ENCODE measurements around the gene ORC4.

Gene ORC4

DNA sequence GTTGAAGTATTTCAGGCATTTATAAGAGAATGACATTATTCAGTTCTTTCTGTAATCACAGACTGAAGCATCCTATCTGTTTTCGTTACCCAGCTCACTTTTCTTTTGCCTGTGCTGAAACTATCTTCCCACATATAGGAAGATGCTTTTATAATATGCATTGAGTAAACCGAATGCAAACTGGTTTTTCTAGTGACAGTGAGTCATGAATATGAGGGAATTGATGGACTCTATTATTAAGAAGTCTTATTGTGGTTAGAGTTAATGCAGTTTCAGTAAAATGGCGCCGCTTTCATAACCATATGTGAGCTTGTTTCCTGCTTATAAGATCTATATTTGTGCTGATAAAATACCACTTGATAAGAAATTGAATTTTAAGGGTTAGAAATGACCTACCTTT is 116.5 kb downstream of the ORC4 start:
- no peak for DNase-seq
- WGBS (ENCODE audit: insufficient coverage): 69% methylated on average over 3 of the region's 4 CpGs
- no peaks in the 10 kb centered on the region for H3K27me3 ChIP-seq (replicated peaks in 2 of 5; ENCODE audit: control insufficient read depth in 4 of 5, insufficient read depth in 5 of 5, low read length in 4 of 5)
- H3K36me3 ChIP-seq (ENCODE audit: control insufficient read depth in 4 of 4, insufficient read depth in 4 of 4, low read length in 3 of 4): no peaks in the 10 kb centered on the region
- no peak overlapping the region for H3K27ac ChIP-seq (ENCODE audit: insufficient read depth in 1 of 2, low read depth in 1 of 2, low read length in 2 of 2, poor library complexity in 1 of 2, severe bottlenecking in 2 of 2)
- no peaks in the 10 kb centered on the region for H3K4me1 ChIP-seq (ENCODE audit: control extremely low read depth in 1 of 4, control insufficient read depth in 4 of 4, insufficient read depth in 4 of 4, low read length in 3 of 4)
- POLR2A ChIA-PET: no interaction called here
- H3K4me3 ChIP-seq (ENCODE audit: control insufficient read depth in 1 of 7, extremely low read depth in 1 of 7, insufficient read depth in 4 of 7, low read depth in 2 of 7, low read length in 6 of 7): no peak overlapping the region
- H3K9me3 ChIP-seq (ENCODE audit: control extremely low read depth in 1 of 5, control insufficient read depth in 4 of 5, insufficient read depth in 2 of 5, low read depth in 1 of 5, low read length in 4 of 5): no peaks in the 10 kb centered on the region
- CTCF ChIA-PET: interaction anchor here (0.9 kb wide), 1 partner anchor 68 kb away, joined by 3 read pairs; no protein-coding TSS in a partner anchor

DNA sequence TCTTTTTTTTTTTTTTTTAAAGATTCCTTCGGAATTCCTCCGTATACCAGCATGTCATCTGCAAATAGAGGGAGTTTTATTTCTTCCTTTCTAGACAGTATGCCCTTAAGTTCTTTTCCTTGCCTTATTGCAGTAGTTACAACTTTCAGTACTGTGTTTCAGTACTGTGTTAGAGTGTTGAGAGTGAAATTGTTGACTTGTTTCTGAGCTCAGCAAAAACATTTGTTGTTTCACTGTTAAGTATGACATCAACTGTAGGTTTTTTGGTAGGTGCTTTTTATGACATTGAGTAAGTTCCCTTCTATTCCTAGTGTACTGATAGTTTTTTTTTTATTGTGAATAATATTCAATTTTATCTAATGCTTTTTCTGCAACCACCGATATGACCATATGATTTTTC is 131.9 kb downstream of the ORC4 start:
- Histone ChIP-seq H3K9me3 (ENCODE audit: control extremely low read depth in 1 of 5, control insufficient read depth in 4 of 5, insufficient read depth in 2 of 5, low read depth in 1 of 5, low read length in 4 of 5) (no peaks in the 10 kb centered on the region), H3K4me1 (ENCODE audit: control extremely low read depth in 1 of 4, control insufficient read depth in 4 of 4, insufficient read depth in 4 of 4, low read length in 3 of 4) (peaks cover 0 to 6% (median 0%) of the 10 kb centered on the region in 4 experiments), H3K36me3 (ENCODE audit: control insufficient read depth in 4 of 4, insufficient read depth in 4 of 4, low read length in 3 of 4) (no peaks in the 10 kb centered on the region), H3K4me3 (ENCODE audit: control insufficient read depth in 1 of 7, extremely low read depth in 1 of 7, insufficient read depth in 4 of 7, low read depth in 2 of 7, low read length in 6 of 7) (no peak overlapping the region), H3K27me3 (replicated peaks in 2 of 5; ENCODE audit: control insufficient read depth in 4 of 5, insufficient read depth in 5 of 5, low read length in 4 of 5) (no peaks in the 10 kb centered on the region), H3K27ac (ENCODE audit: insufficient read depth in 1 of 2, low read depth in 1 of 2, low read length in 2 of 2, poor library complexity in 1 of 2, severe bottlenecking in 2 of 2) (no peak overlapping the region)
- WGBS (ENCODE audit: insufficient coverage): 100% methylated on average over 1 of the region's 3 CpGs
- DNase-seq: no peak
- POLR2A ChIA-PET: no interaction called here
- CTCF ChIA-PET: no interaction called here

DNA sequence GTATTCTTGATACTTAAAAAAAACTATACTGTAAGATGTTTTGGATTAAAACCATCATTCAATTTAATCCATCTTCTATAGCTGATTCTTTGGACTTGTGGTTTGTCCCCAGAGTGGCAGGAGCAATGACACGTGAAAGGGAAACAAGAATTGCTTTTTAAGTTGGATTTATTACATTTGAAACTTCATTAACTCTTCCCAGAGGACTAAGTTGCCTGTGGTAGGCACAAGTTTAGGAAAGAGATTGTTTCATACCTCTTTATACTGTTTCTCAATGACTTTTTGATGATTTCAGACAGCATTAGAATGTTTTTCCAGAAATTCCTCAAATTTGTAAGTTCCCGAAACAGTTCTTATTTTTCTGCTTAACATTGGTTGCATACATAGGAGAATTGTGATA is 134.4 kb downstream of the ORC4 start:
- DNase-seq: no peak
- Histone ChIP-seq H3K4me3 (ENCODE audit: control insufficient read depth in 1 of 7, extremely low read depth in 1 of 7, insufficient read depth in 4 of 7, low read depth in 2 of 7, low read length in 6 of 7) (no peak overlapping the region), H3K9me3 (ENCODE audit: control extremely low read depth in 1 of 5, control insufficient read depth in 4 of 5, insufficient read depth in 2 of 5, low read depth in 1 of 5, low read length in 4 of 5) (no peaks in the 10 kb centered on the region), H3K27me3 (replicated peaks in 2 of 5; ENCODE audit: control insufficient read depth in 4 of 5, insufficient read depth in 5 of 5, low read length in 4 of 5) (no peaks in the 10 kb centered on the region), H3K36me3 (ENCODE audit: control insufficient read depth in 4 of 4, insufficient read depth in 4 of 4, low read length in 3 of 4) (no peaks in the 10 kb centered on the region), H3K27ac (ENCODE audit: insufficient read depth in 1 of 2, low read depth in 1 of 2, low read length in 2 of 2, poor library complexity in 1 of 2, severe bottlenecking in 2 of 2) (no peak overlapping the region), H3K4me1 (ENCODE audit: control extremely low read depth in 1 of 4, control insufficient read depth in 4 of 4, insufficient read depth in 4 of 4, low read length in 3 of 4) (peaks cover 0 to 6% (median 0%) of the 10 kb centered on the region in 4 experiments)
- ChIA-PET POLR2A (no interaction called here), CTCF (interaction anchor here (1.0 kb wide), 1 partner anchor 24 kb away, joined by 4 read pairs; no protein-coding TSS in a partner anchor)
- no CpG with 5 or more reads among the region's 2 CpGs for WGBS (ENCODE audit: insufficient coverage)

DNA sequence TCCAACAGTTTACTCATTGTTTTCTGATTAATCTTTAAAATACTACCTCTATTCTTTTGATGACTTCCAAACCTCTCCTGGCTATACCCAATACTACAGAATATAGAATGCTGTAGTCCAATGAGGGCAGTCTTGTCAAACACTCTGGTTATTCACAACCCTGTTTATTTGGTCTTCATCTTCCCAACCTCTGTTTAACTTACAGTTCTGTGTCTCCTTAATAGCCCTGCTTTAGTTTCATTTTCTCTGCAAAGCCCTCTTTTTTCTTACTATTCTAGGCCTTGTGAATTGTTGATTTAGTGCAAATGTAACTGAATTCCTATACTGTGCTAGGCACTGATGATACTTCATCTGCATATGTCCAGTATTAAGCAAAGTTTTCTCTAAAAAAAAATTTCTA is 135.7 kb downstream of the ORC4 start:
- peak overlapping the region in 1 of 2 experiments; percentile 25 for H3K27ac ChIP-seq (ENCODE audit: insufficient read depth in 1 of 2, low read depth in 1 of 2, low read length in 2 of 2, poor library complexity in 1 of 2, severe bottlenecking in 2 of 2)
- H3K4me1 ChIP-seq (ENCODE audit: control extremely low read depth in 1 of 4, control insufficient read depth in 4 of 4, insufficient read depth in 4 of 4, low read length in 3 of 4): peaks cover 0 to 6% (median 0%) of the 10 kb centered on the region in 4 experiments
- CTCF ChIA-PET: interaction anchor here (1.8 kb wide), 1 partner anchor 40 kb away, joined by 4 read pairs; the partner anchor contains the start of gene ACVR2A
- no peaks in the 10 kb centered on the region for H3K36me3 ChIP-seq (ENCODE audit: control insufficient read depth in 4 of 4, insufficient read depth in 4 of 4, low read length in 3 of 4)
- DNase-seq: peak in 2 of 3 donors; percentile 17 to 20
- no peaks in the 10 kb centered on the region for H3K27me3 ChIP-seq (replicated peaks in 2 of 5; ENCODE audit: control insufficient read depth in 4 of 5, insufficient read depth in 5 of 5, low read length in 4 of 5)
- peak overlapping the region in 3 of 7 experiments; percentile 43 to 66 (median 48) for H3K4me3 ChIP-seq (ENCODE audit: control insufficient read depth in 1 of 7, extremely low read depth in 1 of 7, insufficient read depth in 4 of 7, low read depth in 2 of 7, low read length in 6 of 7)
- H3K9me3 ChIP-seq (ENCODE audit: control extremely low read depth in 1 of 5, control insufficient read depth in 4 of 5, insufficient read depth in 2 of 5, low read depth in 1 of 5, low read length in 4 of 5): no peaks in the 10 kb centered on the region
- POLR2A ChIA-PET: interaction anchor here (0.5 kb wide), 1 partner anchor 33 kb away, joined by 5 read pairs; no protein-coding TSS in a partner anchor

DNA sequence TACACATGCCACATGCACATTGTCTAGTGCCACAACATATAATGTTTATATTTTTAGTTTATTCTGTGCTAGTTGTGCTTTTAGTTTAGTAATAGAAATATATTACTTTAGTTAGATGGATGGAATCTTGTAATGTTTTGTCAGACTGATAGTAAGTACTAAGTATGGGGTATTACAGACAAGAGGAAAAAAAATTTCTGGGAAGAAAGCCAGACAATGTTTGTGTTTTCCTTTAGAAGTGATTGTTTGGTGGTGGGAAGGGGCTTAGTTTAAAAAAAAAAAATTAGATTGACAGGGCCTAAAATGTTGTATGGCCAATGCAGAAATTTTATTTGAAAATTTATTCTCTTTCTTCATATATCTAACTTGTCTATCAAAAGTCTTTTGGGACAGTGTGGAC is 137.9 kb downstream of the ORC4 start:
- H3K36me3 ChIP-seq (ENCODE audit: control insufficient read depth in 4 of 4, insufficient read depth in 4 of 4, low read length in 3 of 4): no peaks in the 10 kb centered on the region
- H3K9me3 ChIP-seq (ENCODE audit: control extremely low read depth in 1 of 5, control insufficient read depth in 4 of 5, insufficient read depth in 2 of 5, low read depth in 1 of 5, low read length in 4 of 5): no peaks in the 10 kb centered on the region
- POLR2A ChIA-PET: no interaction called here
- H3K27ac ChIP-seq (ENCODE audit: insufficient read depth in 1 of 2, low read depth in 1 of 2, low read length in 2 of 2, poor library complexity in 1 of 2, severe bottlenecking in 2 of 2): no peak overlapping the region
- H3K4me1 ChIP-seq (ENCODE audit: control extremely low read depth in 1 of 4, control insufficient read depth in 4 of 4, insufficient read depth in 4 of 4, low read length in 3 of 4): peaks cover 0 to 6% (median 0%) of the 10 kb centered on the region in 4 experiments
- no peak overlapping the region for H3K4me3 ChIP-seq (ENCODE audit: control insufficient read depth in 1 of 7, extremely low read depth in 1 of 7, insufficient read depth in 4 of 7, low read depth in 2 of 7, low read length in 6 of 7)
- no peaks in the 10 kb centered on the region for H3K27me3 ChIP-seq (replicated peaks in 2 of 5; ENCODE audit: control insufficient read depth in 4 of 5, insufficient read depth in 5 of 5, low read length in 4 of 5)
- no peak for DNase-seq
- CTCF ChIA-PET: interaction anchor here (0.8 kb wide), 1 partner anchor 8 kb away, joined by 3 read pairs; no protein-coding TSS in a partner anchor

All from common myeloid progenitor, CD34-positive (primary cell).